ENCODE data around the gene WARS2.

The WARS2 gene

GRCh38 chr1:118995312-118996016 is 145.0 kb downstream of the WARS2 start:
- TF ChIP-seq, protein P1, sequence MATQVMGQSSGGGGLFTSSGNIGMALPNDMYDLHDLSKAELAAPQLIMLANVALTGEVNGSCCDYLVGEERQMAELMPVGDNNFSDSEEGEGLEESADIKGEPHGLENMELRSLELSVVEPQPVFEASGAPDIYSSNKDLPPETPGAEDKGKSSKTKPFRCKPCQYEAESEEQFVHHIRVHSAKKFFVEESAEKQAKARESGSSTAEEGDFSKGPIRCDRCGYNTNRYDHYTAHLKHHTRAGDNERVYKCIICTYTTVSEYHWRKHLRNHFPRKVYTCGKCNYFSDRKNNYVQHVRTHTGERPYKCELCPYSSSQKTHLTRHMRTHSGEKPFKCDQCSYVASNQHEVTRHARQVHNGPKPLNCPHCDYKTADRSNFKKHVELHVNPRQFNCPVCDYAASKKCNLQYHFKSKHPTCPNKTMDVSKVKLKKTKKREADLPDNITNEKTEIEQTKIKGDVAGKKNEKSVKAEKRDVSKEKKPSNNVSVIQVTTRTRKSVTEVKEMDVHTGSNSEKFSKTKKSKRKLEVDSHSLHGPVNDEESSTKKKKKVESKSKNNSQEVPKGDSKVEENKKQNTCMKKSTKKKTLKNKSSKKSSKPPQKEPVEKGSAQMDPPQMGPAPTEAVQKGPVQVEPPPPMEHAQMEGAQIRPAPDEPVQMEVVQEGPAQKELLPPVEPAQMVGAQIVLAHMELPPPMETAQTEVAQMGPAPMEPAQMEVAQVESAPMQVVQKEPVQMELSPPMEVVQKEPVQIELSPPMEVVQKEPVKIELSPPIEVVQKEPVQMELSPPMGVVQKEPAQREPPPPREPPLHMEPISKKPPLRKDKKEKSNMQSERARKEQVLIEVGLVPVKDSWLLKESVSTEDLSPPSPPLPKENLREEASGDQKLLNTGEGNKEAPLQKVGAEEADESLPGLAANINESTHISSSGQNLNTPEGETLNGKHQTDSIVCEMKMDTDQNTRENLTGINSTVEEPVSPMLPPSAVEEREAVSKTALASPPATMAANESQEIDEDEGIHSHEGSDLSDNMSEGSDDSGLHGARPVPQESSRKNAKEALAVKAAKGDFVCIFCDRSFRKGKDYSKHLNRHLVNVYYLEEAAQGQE (IDR thresholded peaks at IDR 0.05; ENCODE audit: insufficient read depth in 1 of 2, low read depth in 2 of 2, low read length in 2 of 2): no peak
- no peak for TF ChIP-seq TAF1 (IDR thresholded peaks at IDR 0.05; ENCODE audit: borderline replicate concordance, insufficient read depth, low read length)
- TF ChIP-seq POLR2AphosphoS5 (IDR thresholded peaks at IDR 0.05; ENCODE audit: low read depth, low read length): no peak
- no peak for TF ChIP-seq FOXP2 (optimal IDR thresholded peaks at IDR 0.05; ENCODE audit: borderline replicate concordance, extremely low read depth, extremely low read length, insufficient read depth)
- no peak for TF ChIP-seq SIN3A (IDR thresholded peaks at IDR 0.05; ENCODE audit: borderline replicate concordance, insufficient read depth, low read length)

DNA sequence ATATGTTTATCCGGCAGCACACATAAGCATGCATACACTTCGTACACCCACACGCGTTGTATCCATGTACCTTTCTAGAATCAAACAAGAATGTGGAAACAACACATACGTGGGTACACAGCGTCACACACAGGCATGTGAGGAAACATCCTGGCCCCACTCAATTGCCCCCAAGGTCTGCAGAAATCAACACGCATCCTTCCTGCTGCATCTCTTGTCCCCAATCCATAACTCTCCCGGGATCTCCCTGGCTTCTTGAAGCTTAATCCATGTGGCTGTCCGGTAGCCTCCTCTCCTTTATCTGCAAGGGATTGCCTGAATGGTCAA is 146.8 kb downstream of the WARS2 start:
- TF ChIP-seq SIN3A (IDR thresholded peaks at IDR 0.05; ENCODE audit: borderline replicate concordance, insufficient read depth, low read length): no peak
- no peak for TF ChIP-seq POLR2AphosphoS5 (IDR thresholded peaks at IDR 0.05; ENCODE audit: low read depth, low read length)
- no peak for TF ChIP-seq TAF1 (IDR thresholded peaks at IDR 0.05; ENCODE audit: borderline replicate concordance, insufficient read depth, low read length)
- TF ChIP-seq, protein P1 (IDR thresholded peaks at IDR 0.05; ENCODE audit: insufficient read depth in 1 of 2, low read depth in 2 of 2, low read length in 2 of 2): no peak
- no peak for TF ChIP-seq FOXP2 (optimal IDR thresholded peaks at IDR 0.05; ENCODE audit: borderline replicate concordance, extremely low read depth, extremely low read length, insufficient read depth)

DNA sequence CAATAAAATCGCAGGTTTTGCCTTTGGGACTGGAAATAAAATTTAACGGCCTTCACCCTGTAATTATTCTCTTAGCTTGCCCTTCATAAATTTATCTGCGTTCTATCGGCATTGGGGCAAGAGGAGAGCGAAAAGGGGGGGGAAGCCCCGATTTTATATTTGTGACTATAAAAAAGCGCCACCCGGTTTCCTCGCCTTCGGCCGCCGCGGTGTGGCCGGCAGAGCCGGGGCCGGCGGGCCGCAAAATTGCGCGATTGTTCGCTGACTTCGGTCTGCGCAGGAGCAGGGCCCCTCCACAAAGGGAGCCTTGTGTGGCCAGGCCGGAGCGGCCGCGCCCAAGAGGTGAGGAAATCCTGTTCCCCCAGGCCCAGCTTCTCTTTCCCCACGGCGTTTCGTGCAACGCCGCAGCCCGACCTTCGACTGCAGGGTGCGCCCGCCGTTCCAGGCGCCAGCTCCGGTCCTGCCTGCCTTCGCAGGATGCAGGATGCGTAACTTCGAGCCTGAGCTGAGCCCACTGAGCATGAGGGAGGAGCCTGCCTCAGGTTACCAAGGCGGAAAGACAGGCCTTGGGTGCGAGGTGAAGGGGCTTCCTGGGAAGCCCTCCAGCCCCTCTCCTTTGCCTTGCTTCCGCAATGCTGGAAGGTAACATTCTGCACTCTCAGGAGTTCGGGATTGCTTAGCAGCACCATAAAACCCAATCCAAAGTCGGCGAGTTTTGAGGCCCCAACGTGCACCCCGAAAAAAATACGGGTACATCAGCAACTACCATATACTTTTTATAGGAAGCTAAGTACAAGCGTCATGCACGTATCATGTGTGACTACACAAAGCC is 147.4 kb downstream of the WARS2 start:
- TF ChIP-seq FOXP2 (optimal IDR thresholded peaks at IDR 0.05; ENCODE audit: borderline replicate concordance, extremely low read depth, extremely low read length, insufficient read depth) (no peak), POLR2AphosphoS5 (IDR thresholded peaks at IDR 0.05; ENCODE audit: low read depth, low read length) (no peak), TAF1 (IDR thresholded peaks at IDR 0.05; ENCODE audit: borderline replicate concordance, insufficient read depth, low read length) (no peak), SIN3A (IDR thresholded peaks at IDR 0.05; ENCODE audit: borderline replicate concordance, insufficient read depth, low read length) (no peak)
- TF ChIP-seq, protein P1 (IDR thresholded peaks at IDR 0.05; ENCODE audit: insufficient read depth in 1 of 2, low read depth in 2 of 2, low read length in 2 of 2): no peak

DNA sequence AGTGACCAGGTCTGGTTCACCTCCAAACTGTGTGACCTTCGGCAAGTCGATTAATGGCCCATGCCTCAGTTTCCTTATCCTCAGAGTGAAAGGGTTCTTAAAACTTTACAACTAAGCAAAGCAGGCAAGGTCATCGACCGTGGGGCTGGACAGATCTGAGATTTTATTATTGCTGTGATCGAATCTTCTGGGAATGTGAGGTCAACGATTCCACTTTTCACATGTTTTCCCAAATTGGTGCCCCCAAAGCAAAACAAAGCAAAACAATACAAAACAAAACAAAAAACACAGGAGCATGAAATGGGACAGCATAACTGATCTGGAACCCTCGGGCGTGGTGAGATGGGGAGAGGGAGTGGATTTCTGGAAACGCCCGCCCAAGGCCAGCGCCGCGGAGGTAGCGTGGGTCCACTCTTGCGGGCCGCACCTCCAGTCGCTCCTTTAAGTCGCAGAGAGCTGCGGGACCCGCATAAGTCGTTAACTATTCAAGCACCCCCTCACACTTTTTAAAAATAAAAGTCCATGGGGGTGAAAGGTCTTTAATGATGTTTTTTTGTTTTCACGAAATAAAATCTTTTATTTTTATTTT is 148.1 kb downstream of the WARS2 start:
- TF ChIP-seq, protein P1 (IDR thresholded peaks at IDR 0.05; ENCODE audit: insufficient read depth in 1 of 2, low read depth in 2 of 2, low read length in 2 of 2): no peak
- no peak for TF ChIP-seq TAF1 (IDR thresholded peaks at IDR 0.05; ENCODE audit: borderline replicate concordance, insufficient read depth, low read length)
